Fibroblast of lung (primary cell): Measurements from ENCODE around the gene OTUB2. TPM values are rescaled to one million over a fixed set of nuclear protein-coding genes. Genes with fewer than 3 reads are reported as not detected.

Experiments used
- DNase-seq, 2 donors: peaks; one replicate each; pipeline versions ENCODE4 v3.0.0 to v3.0.0-alpha.2; 2010; ENCODE audit warnings: low read depth in 2 of 2
- H2AFZ ChIP-seq: 2 replicates; pipeline ENCODE4 v1.5.1; 2012; ENCODE audit warnings: low read length, control low read depth, inconsistent platforms
- H3K27ac ChIP-seq: 2 replicates; pipeline ENCODE4 v1.5.1; 2011; ENCODE audit warnings: low read length, control low read depth; ENCODE audit not compliant: insufficient read depth
- H3K27me3 ChIP-seq: 2 replicates; pipeline ENCODE4 v1.5.1; 2011; ENCODE audit warnings: mild to moderate bottlenecking, low read length; ENCODE audit not compliant: control insufficient read depth, insufficient read depth
- H3K36me3 ChIP-seq: 2 replicates; pipeline ENCODE4 v1.5.1; 2011; ENCODE audit warnings: low read length; ENCODE audit not compliant: control insufficient read depth, insufficient read depth
- H3K4me1 ChIP-seq: 2 replicates; pipeline ENCODE4 v1.5.1; 2011; ENCODE audit warnings: low read length; ENCODE audit not compliant: control insufficient read depth, insufficient read depth; ENCODE audit errors: extremely low read depth
- H3K4me2 ChIP-seq: 2 replicates; pipeline ENCODE4 v1.5.1; 2011; ENCODE audit warnings: low read length, control low read depth; ENCODE audit not compliant: insufficient read depth; ENCODE audit errors: extremely low read depth
- H3K4me3 ChIP-seq, 4 experiments: fragments of 200-600 bp in 1 of 4; sonication (generic) in 1 of 4; replicated peaks in 1 of 4; 2 replicates each; pipeline ENCODE4 v1.5.1; 2011 to 2016; ENCODE audit warnings: low read length in 4 of 4, low read depth in 3 of 4, mild to moderate bottlenecking in 3 of 4, control low read depth in 2 of 4, inconsistent platforms in 1 of 4, mixed read lengths in 1 of 4; ENCODE audit not compliant: insufficient read depth in 1 of 4; ENCODE audit errors: control extremely low read depth in 1 of 4
- H3K79me2 ChIP-seq: 2 replicates; pipeline ENCODE4 v1.5.1; 2012; ENCODE audit warnings: mild to moderate bottlenecking, low read length, inconsistent platforms; ENCODE audit not compliant: control insufficient read depth, insufficient read depth
- H3K9ac ChIP-seq: 2 replicates; pipeline ENCODE4 v1.5.1; 2011; ENCODE audit warnings: mild to moderate bottlenecking, low read length, control low read depth; ENCODE audit not compliant: insufficient read depth
- H3K9me3 ChIP-seq: 2 replicates; pipeline ENCODE4 v1.5.1; 2012; ENCODE audit warnings: low read depth, low read length; ENCODE audit not compliant: control insufficient read depth, insufficient read depth
- H4K20me1 ChIP-seq: 2 replicates; pipeline ENCODE4 v1.5.1; 2011; ENCODE audit warnings: low read length; ENCODE audit not compliant: control insufficient read depth, insufficient read depth; ENCODE audit errors: extremely low read depth
- CTCF ChIP-seq, 2 donors: IDR thresholded peaks in 1 of 2; conservative IDR thresholded peaks in 1 of 2; 1 replicate in 1 of 2; 2 replicates in 1 of 2; pipeline ENCODE4 v1.5.1; 2011 to 2012; ENCODE audit warnings: low read length in 2 of 2, control low read depth in 1 of 2, inconsistent platforms in 1 of 2, low read depth in 1 of 2, mild to moderate bottlenecking in 1 of 2
- EZH2 ChIP-seq: IDR thresholded peaks from 2 replicates; pipeline ENCODE4 v1.5.1; 2012; ENCODE audit warnings: low read length, control low read depth, mild to moderate bottlenecking; ENCODE audit errors: missing control alignments
- polyA plus RNA-seq, 2 donors: library from polyadenylated mRNA; depleted of rRNA in 1 of 2; stranded (reverse) in 1 of 2; unstranded in 1 of 2; fragments of >200 nt; gene quantifications; 2 replicates each; pipeline ENCODE4 v1.2.1, GENCODE V29; 2011 to 2012; ENCODE audit warnings: missing spikeins in 1 of 2
- total RNA-seq: library from RNA; depleted of rRNA; stranded (reverse); fragments of >200 nt; gene quantifications from 2 replicates; pipeline ENCODE4 v1.2.1, GENCODE V29; 2014

OTUB2 gene
- total and polyA plus RNA-seq, 2 donors (not counting 1 experiment from before 2014, with no cell fraction given): 1.3 to 2.3 TPM

- H3K36me3 ChIP-seq: no peaks in the 10 kb centered on the region
- no peaks in the 10 kb centered on the region for H3K79me2 ChIP-seq
- no peak overlapping the region for H3K4me3 ChIP-seq
- no peak overlapping the region for H3K4me2 ChIP-seq
- H3K27me3 ChIP-seq: peaks cover 5% of the 10 kb centered on the region
- H3K9ac ChIP-seq: no peak overlapping the region
- H3K4me1 ChIP-seq: no peaks in the 10 kb centered on the region
- no peak overlapping the region for H2AFZ ChIP-seq
- no peaks in the 10 kb centered on the region for H4K20me1 ChIP-seq
- no peaks in the 10 kb centered on the region for H3K9me3 ChIP-seq
- no peak overlapping the region for H3K27ac ChIP-seq
- peak in 1 of 2 donors; percentile 67 for DNase-seq
- no peak for TF ChIP-seq CTCF (conservative IDR thresholded peaks at IDR 0.05 in 1 of 2, IDR thresholded peaks at IDR 0.05 in 1 of 2; ENCODE audit: low read depth in 1 of 2, low read length in 2 of 2)
Measured at GRCh38 chr14:94021001-94021400, 5.1 kb upstream of the OTUB2 start.

GRCh38 chr14:94021416-94022157, 4.6 kb upstream of the OTUB2 start:
- Histone ChIP-seq H3K27me3 (peaks cover 3% of the 10 kb centered on the region), H3K9ac (no peak overlapping the region), H3K36me3 (no peaks in the 10 kb centered on the region), H3K79me2 (no peaks in the 10 kb centered on the region), H2AFZ (no peak overlapping the region), H3K9me3 (no peaks in the 10 kb centered on the region), H3K27ac (no peak overlapping the region), H3K4me2 (no peak overlapping the region), H3K4me3 (no peak overlapping the region), H3K4me1 (no peaks in the 10 kb centered on the region), H4K20me1 (no peaks in the 10 kb centered on the region)
- peak in 1 of 2 donors; percentile 23 for DNase-seq
- TF ChIP-seq CTCF (conservative IDR thresholded peaks at IDR 0.05 in 1 of 2, IDR thresholded peaks at IDR 0.05 in 1 of 2; ENCODE audit: low read depth in 1 of 2, low read length in 2 of 2) (no peak), EZH2 (no peak)

GRCh38 chr14:94022532-94023411, 3.4 kb upstream of the OTUB2 start:
- H3K9me3 ChIP-seq: no peaks in the 10 kb centered on the region
- H3K79me2 ChIP-seq: no peaks in the 10 kb centered on the region
- no peak overlapping the region for H3K9ac ChIP-seq
- no peaks in the 10 kb centered on the region for H4K20me1 ChIP-seq
- H3K27ac ChIP-seq: no peak overlapping the region
- H3K4me1 ChIP-seq: no peaks in the 10 kb centered on the region
- H2AFZ ChIP-seq: no peak overlapping the region
- DNase-seq: no peak
- no peak overlapping the region for H3K4me2 ChIP-seq
- no peak overlapping the region for H3K4me3 ChIP-seq
- H3K27me3 ChIP-seq: peaks cover 3% of the 10 kb centered on the region
- H3K36me3 ChIP-seq: no peaks in the 10 kb centered on the region
- TF ChIP-seq EZH2 (no peak), CTCF (conservative IDR thresholded peaks at IDR 0.05 in 1 of 2, IDR thresholded peaks at IDR 0.05 in 1 of 2; ENCODE audit: low read depth in 1 of 2, low read length in 2 of 2) (no peak)
